ENCODE results near the gene MAG. TPM values are rescaled to one million over a fixed set of nuclear protein-coding genes. Genes with fewer than 3 reads are reported as not detected.

MAG gene
- total RNA-seq, 1 experiment from 2014 or later: 0.17 TPM

DNA sequence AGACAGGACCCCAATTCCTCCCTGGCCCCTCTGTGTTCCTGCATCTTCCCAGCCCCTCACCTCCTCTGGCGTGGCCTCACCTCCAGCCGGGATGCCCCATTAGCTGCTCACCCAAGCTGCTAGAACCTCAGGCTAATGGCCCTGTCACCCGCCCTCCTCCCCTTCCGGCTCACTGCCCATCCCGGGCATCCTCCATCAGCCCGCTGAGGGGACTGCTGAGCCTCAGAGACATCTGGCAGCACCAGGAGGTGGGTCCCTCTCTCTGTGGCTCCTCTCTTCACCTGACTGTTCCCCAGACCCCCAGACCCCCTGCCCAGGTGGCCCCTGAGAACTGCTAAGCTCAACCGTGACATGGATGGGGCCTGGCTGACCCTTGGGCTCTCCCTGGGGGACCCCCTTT lies 58.6 kb downstream of the MAG start:
- intact Hi-C loops (cut with micrococcal nuclease): loop anchor here (10.0 kb wide), 1 partner anchor 364 kb away; the partner anchor contains the start of gene KMT2B
- peaks cover 0 to 7% of the 10 kb centered on the region in 2 experiments; a peak in 1 of 4 replicates for H3K4me1 ChIP-seq (ENCODE audit: control insufficient read depth in 1 of 2, insufficient read depth in 2 of 2, low read length in 2 of 2)
- H3K9me2 ChIP-seq (ENCODE audit: insufficient read depth): no peaks in the 10 kb centered on the region
- no peaks in the 10 kb centered on the region for H3K27me3 ChIP-seq (ENCODE audit: insufficient read depth, low read length)
- BruUV-seq (replicated peaks): no TSS peak
- H3K4me3 ChIP-seq (replicated peaks in 1 of 2; ENCODE audit: low read depth in 1 of 2, low read length in 2 of 2): no peak overlapping the region
- RAD21 ChIA-PET (ENCODE audit: low non-redundant PET in 1 of 2, low total read pairs in 2 of 2, uncharacterized antibody in 2 of 2, unreplicated experiment in 2 of 2): no interaction called here
- ATAC-seq (no peak), DNase-seq (ENCODE audit: low read depth, low spot score) (no peak)
- no peak overlapping the region for H3K4me2 ChIP-seq (ENCODE audit: low read length)
- TF ChIP-seq JUND (IDR thresholded peaks at IDR 0.05) (no peak), EZH2phosphoT487 (IDR thresholded peaks at IDR 0.05; ENCODE audit: borderline replicate concordance) (no peak), FOSL1 (IDR thresholded peaks at IDR 0.05; ENCODE audit: low read depth) (no peak), CBX3 (IDR thresholded peaks at IDR 0.05; ENCODE audit: low read depth) (no peak), ZNF274 (IDR thresholded peaks at IDR 0.05; ENCODE audit: low read depth, low read length) (no peak), TCF7L2 (IDR thresholded peaks at IDR 0.05; ENCODE audit: borderline replicate concordance, extremely low read depth, insufficient read depth, insufficient read length) (no peak), ELF1 (IDR thresholded peaks at IDR 0.05; ENCODE audit: borderline replicate concordance, low read depth) (no peak)
- H3K36me3 ChIP-seq (ENCODE audit: control insufficient read depth in 1 of 2, insufficient read depth in 2 of 2, low read length in 2 of 2): no peaks in the 10 kb centered on the region
- H3K9ac ChIP-seq (ENCODE audit: low read length): no peak overlapping the region
- H3K79me2 ChIP-seq (ENCODE audit: insufficient read depth, low read length): no peaks in the 10 kb centered on the region
- POLR2A ChIA-PET: no interaction called here
- no peaks in the 10 kb centered on the region for H3K9me3 ChIP-seq (ENCODE audit: control insufficient read depth in 1 of 2, insufficient read depth in 1 of 2, low read depth in 1 of 2, low read length in 2 of 2)
- CTCF ChIA-PET: no interaction called here
- H3K27ac ChIP-seq (ENCODE audit: low read depth, low read length): no peak overlapping the region
- H4K20me1 ChIP-seq (ENCODE audit: insufficient read depth): no peaks in the 10 kb centered on the region
- no peak overlapping the region for H2AFZ ChIP-seq (ENCODE audit: low read depth, low read length, poor library complexity, severe bottlenecking)

DNA sequence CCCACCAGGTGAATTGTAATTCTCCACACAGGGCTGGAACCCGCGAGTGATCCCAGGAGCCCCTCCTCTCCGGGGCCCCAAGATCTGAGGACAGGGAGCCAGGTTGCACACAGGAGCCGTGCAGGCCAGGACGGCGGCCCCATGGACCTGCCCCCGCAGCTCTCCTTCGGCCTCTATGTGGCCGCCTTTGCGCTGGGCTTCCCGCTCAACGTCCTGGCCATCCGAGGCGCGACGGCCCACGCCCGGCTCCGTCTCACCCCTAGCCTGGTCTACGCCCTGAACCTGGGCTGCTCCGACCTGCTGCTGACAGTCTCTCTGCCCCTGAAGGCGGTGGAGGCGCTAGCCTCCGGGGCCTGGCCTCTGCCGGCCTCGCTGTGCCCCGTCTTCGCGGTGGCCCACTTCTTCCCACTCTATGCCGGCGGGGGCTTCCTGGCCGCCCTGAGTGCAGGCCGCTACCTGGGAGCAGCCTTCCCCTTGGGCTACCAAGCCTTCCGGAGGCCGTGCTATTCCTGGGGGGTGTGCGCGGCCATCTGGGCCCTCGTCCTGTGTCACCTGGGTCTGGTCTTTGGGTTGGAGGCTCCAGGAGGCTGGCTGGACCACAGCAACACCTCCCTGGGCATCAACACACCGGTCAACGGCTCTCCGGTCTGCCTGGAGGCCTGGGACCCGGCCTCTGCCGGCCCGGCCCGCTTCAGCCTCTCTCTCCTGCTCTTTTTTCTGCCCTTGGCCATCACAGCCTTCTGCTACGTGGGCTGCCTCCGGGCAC lies 59.6 kb downstream of the MAG start:
- H3K27me3 ChIP-seq (ENCODE audit: insufficient read depth, low read length): no peaks in the 10 kb centered on the region
- no TSS peak for BruUV-seq (replicated peaks)
- H4K20me1 ChIP-seq (ENCODE audit: insufficient read depth): no peaks in the 10 kb centered on the region
- H3K9me3 ChIP-seq (ENCODE audit: control insufficient read depth in 1 of 2, insufficient read depth in 1 of 2, low read depth in 1 of 2, low read length in 2 of 2): no peaks in the 10 kb centered on the region
- ChIA-PET POLR2A (no interaction called here), CTCF (no interaction called here), RAD21 (ENCODE audit: low non-redundant PET in 1 of 2, low total read pairs in 2 of 2, uncharacterized antibody in 2 of 2, unreplicated experiment in 2 of 2) (interaction anchor here in 1 of 2 experiments (0.7 kb wide), 1 partner anchor 159 kb away, joined by 3 read pairs; no protein-coding TSS in a partner anchor)
- intact Hi-C loops (cut with micrococcal nuclease): loop anchor here (1.0 to 10.0 kb wide), 2 partner anchors 117 to 363 kb away; partner anchors contain the start of gene KMT2B
- H3K9ac ChIP-seq (ENCODE audit: low read length): no peak overlapping the region
- no peak overlapping the region for H3K27ac ChIP-seq (ENCODE audit: low read depth, low read length)
- H3K79me2 ChIP-seq (ENCODE audit: insufficient read depth, low read length): no peaks in the 10 kb centered on the region
- no peaks in the 10 kb centered on the region for H3K36me3 ChIP-seq (ENCODE audit: control insufficient read depth in 1 of 2, insufficient read depth in 2 of 2, low read length in 2 of 2)
- H3K9me2 ChIP-seq (ENCODE audit: insufficient read depth): no peaks in the 10 kb centered on the region
- peaks cover 0 to 7% of the 10 kb centered on the region in 2 experiments; a peak in 1 of 4 replicates for H3K4me1 ChIP-seq (ENCODE audit: control insufficient read depth in 1 of 2, insufficient read depth in 2 of 2, low read length in 2 of 2)
- H3K4me3 ChIP-seq (replicated peaks in 1 of 2; ENCODE audit: low read depth in 1 of 2, low read length in 2 of 2): no peak overlapping the region
- H2AFZ ChIP-seq (ENCODE audit: low read depth, low read length, poor library complexity, severe bottlenecking): no peak overlapping the region
- no peak for ATAC-seq
- H3K4me2 ChIP-seq (ENCODE audit: low read length): no peak overlapping the region
- DNase-seq (ENCODE audit: low read depth, low spot score): no peak
- TF ChIP-seq SRF (IDR thresholded peaks at IDR 0.05; ENCODE audit: low read depth) (no peak), YY1 (IDR thresholded peaks at IDR 0.05; ENCODE audit: extremely low read depth, insufficient replicate concordance, low read depth, low read length) (no peak), ZFX (IDR thresholded peaks at IDR 0.05) (no peak), ELF1 (IDR thresholded peaks at IDR 0.05; ENCODE audit: borderline replicate concordance, low read depth) (no peak), RAD21 (IDR thresholded peaks at IDR 0.05; ENCODE audit: low read depth) (no peak), CBX3 (IDR thresholded peaks at IDR 0.05; ENCODE audit: low read depth) (no peak), EGR1 (IDR thresholded peaks at IDR 0.05; ENCODE audit: low read depth) (no peak), FOSL1 (IDR thresholded peaks at IDR 0.05; ENCODE audit: low read depth) (no peak)
- TF ChIP-seq, protein P1, sequence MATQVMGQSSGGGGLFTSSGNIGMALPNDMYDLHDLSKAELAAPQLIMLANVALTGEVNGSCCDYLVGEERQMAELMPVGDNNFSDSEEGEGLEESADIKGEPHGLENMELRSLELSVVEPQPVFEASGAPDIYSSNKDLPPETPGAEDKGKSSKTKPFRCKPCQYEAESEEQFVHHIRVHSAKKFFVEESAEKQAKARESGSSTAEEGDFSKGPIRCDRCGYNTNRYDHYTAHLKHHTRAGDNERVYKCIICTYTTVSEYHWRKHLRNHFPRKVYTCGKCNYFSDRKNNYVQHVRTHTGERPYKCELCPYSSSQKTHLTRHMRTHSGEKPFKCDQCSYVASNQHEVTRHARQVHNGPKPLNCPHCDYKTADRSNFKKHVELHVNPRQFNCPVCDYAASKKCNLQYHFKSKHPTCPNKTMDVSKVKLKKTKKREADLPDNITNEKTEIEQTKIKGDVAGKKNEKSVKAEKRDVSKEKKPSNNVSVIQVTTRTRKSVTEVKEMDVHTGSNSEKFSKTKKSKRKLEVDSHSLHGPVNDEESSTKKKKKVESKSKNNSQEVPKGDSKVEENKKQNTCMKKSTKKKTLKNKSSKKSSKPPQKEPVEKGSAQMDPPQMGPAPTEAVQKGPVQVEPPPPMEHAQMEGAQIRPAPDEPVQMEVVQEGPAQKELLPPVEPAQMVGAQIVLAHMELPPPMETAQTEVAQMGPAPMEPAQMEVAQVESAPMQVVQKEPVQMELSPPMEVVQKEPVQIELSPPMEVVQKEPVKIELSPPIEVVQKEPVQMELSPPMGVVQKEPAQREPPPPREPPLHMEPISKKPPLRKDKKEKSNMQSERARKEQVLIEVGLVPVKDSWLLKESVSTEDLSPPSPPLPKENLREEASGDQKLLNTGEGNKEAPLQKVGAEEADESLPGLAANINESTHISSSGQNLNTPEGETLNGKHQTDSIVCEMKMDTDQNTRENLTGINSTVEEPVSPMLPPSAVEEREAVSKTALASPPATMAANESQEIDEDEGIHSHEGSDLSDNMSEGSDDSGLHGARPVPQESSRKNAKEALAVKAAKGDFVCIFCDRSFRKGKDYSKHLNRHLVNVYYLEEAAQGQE (IDR thresholded peaks at IDR 0.05; ENCODE audit: low read depth): no peak
- TF ChIP-seq, protein P2, sequence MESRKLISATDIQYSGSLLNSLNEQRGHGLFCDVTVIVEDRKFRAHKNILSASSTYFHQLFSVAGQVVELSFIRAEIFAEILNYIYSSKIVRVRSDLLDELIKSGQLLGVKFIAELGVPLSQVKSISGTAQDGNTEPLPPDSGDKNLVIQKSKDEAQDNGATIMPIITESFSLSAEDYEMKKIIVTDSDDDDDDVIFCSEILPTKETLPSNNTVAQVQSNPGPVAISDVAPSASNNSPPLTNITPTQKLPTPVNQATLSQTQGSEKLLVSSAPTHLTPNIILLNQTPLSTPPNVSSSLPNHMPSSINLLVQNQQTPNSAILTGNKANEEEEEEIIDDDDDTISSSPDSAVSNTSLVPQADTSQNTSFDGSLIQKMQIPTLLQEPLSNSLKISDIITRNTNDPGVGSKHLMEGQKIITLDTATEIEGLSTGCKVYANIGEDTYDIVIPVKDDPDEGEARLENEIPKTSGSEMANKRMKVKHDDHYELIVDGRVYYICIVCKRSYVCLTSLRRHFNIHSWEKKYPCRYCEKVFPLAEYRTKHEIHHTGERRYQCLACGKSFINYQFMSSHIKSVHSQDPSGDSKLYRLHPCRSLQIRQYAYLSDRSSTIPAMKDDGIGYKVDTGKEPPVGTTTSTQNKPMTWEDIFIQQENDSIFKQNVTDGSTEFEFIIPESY (IDR thresholded peaks at IDR 0.05; ENCODE audit: extremely low read depth, insufficient replicate concordance, low read length): no peak

Measured in HCT116 (cell line).